ENCODE results near the gene MARCHF3. TPM values are rescaled to one million over a fixed set of nuclear protein-coding genes. Genes with fewer than 3 reads are reported as not detected.

Gene MARCHF3
- total RNA-seq, 4 donors from 2014 or later = 1.9 to 5.3 (median 2.5) TPM

DNA sequence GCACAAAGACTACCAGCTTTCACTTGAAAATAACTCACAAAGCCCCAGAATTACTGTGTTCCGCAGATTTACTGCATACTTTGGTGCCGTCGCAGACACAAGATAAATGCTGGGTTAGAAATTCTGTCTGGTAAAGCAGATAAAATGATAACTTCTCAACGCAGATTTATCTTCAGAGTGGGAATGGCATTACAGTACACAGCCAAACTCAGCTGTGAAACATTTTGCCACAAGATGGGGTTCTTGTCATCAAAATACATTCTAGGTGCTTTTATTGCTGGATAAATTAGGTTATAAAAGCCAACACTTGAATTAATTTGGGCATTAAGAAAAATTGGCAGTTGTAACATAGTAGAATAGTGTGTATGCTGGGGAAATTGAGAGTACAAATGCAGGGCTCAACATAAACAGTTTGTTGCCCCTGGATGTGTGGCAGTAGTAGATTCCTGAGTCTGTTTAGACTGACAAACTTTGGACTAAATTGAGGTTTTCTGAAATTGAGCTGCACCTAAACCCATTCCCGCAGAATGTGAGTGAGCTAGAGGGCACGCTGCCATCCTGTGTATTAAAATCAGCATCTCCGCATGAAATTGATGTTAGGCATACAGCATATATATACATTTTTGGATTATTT is 192.3 kb downstream of the MARCHF3 start:
- Histone ChIP-seq H3K27me3 (no peaks in the 10 kb centered on the region), H3K4me3 (no peak overlapping the region), H3K9me3 (no peaks in the 10 kb centered on the region), H3K27ac (no peak overlapping the region), H3K4me1 (no peaks in the 10 kb centered on the region), H3K36me3 (peaks cover 0 to 26% (median 5%) of the 10 kb centered on the region in 3 donors)
- no peak for DNase-seq
- 78 to 84% methylated on average over 7 of the region's 7 CpGs for WGBS, 2 donors
- no peak for TF ChIP-seq POLR2A (IDR thresholded peaks at IDR 0.05)
- TF ChIP-seq, protein P1, sequence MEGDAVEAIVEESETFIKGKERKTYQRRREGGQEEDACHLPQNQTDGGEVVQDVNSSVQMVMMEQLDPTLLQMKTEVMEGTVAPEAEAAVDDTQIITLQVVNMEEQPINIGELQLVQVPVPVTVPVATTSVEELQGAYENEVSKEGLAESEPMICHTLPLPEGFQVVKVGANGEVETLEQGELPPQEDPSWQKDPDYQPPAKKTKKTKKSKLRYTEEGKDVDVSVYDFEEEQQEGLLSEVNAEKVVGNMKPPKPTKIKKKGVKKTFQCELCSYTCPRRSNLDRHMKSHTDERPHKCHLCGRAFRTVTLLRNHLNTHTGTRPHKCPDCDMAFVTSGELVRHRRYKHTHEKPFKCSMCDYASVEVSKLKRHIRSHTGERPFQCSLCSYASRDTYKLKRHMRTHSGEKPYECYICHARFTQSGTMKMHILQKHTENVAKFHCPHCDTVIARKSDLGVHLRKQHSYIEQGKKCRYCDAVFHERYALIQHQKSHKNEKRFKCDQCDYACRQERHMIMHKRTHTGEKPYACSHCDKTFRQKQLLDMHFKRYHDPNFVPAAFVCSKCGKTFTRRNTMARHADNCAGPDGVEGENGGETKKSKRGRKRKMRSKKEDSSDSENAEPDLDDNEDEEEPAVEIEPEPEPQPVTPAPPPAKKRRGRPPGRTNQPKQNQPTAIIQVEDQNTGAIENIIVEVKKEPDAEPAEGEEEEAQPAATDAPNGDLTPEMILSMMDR (IDR thresholded peaks at IDR 0.05) = peak in 3 of 6 experiments; percentile 11 to 36 (median 11)
- intact Hi-C loops (cut with DNase I) = no loop called here

DNA sequence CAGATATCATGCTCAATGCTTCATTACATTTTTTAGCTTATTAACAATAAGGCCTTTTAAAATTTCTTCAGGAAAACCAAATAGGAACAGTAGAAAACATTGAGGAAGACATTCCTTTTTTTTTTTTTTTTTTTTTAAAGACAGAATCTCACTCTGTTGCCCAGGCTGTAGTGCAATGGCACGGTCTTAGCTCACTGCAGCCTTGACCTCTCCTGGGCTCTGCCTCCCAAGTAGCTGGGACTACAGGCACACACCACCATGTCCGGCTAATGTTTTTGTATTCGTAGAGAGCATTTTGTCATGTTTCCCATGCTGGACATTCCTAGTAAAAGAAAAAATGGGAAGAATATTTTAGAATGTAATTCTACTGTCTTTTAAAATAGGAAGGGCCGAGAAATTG is 193.1 kb downstream of the MARCHF3 start:
- Histone ChIP-seq H3K9me3 (no peaks in the 10 kb centered on the region), H3K4me3 (no peak overlapping the region), H3K36me3 (peaks cover 0 to 34% (median 5%) of the 10 kb centered on the region in 3 donors), H3K4me1 (no peaks in the 10 kb centered on the region), H3K27ac (no peak overlapping the region), H3K27me3 (no peaks in the 10 kb centered on the region)
- TF ChIP-seq, protein P1 (IDR thresholded peaks at IDR 0.05) = no peak
- no peak for TF ChIP-seq POLR2A (IDR thresholded peaks at IDR 0.05)
- DNase-seq = no peak
- intact Hi-C loops (cut with DNase I) = no loop called here
- WGBS, 2 donors = 94 to 96% methylated on average over 4 of the region's 4 CpGs

GRCh38 chr5:126836778-126837177 is 193.6 kb downstream of the MARCHF3 start:
- TF ChIP-seq, protein P1 (IDR thresholded peaks at IDR 0.05) = no peak
- WGBS, 2 donors = 93 to 95% methylated on average over 2 of the region's 2 CpGs
- Histone ChIP-seq H3K27me3 (no peaks in the 10 kb centered on the region), H3K27ac (no peak overlapping the region), H3K4me3 (no peak overlapping the region), H3K9me3 (no peaks in the 10 kb centered on the region), H3K36me3 (peaks cover 0 to 37% (median 5%) of the 10 kb centered on the region in 3 donors), H3K4me1 (no peaks in the 10 kb centered on the region)
- DNase-seq = no peak
- intact Hi-C loops (cut with DNase I) = no loop called here

DNA sequence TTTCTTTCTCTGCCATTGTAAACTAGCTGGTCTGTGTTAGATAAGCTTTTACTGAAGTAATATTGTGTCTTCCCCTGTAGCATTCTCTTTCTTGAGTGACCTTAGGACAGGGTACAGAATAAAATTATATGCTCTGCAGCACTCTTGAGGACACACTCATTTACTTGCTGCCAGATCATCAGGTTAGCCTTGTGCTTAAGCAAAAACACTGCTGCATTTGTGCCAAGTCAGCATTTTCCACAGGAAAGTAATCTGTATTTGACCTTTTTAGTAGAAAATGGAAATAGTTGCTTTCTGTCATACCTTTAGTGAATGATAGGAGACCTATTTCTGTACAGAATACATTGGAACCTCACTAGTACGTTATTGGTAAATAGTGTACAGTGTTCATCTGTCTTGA is 199.2 kb downstream of the MARCHF3 start:
- H3K4me3 ChIP-seq = no peak overlapping the region
- no peak for TF ChIP-seq POLR2A (IDR thresholded peaks at IDR 0.05)
- TF ChIP-seq, protein P1 (IDR thresholded peaks at IDR 0.05) = no peak
- H3K36me3 ChIP-seq = peaks cover 0 to 71% (median 5%) of the 10 kb centered on the region in 3 donors
- no peaks in the 10 kb centered on the region for H3K9me3 ChIP-seq
- peaks cover 0 to 5% (median 4%) of the 10 kb centered on the region in 3 donors for H3K4me1 ChIP-seq
- H3K27ac ChIP-seq = no peak overlapping the region
- intact Hi-C loops (cut with DNase I) = no loop called here
- no peaks in the 10 kb centered on the region for H3K27me3 ChIP-seq
- DNase-seq = no peak
- 41 to 91% methylated on average over 1 of the region's 1 CpG for WGBS, 2 donors

- Histone ChIP-seq H3K27ac (no peak overlapping the region), H3K9me3 (no peaks in the 10 kb centered on the region), H3K4me1 (peaks cover 0 to 5% (median 4%) of the 10 kb centered on the region in 3 donors), H3K4me3 (no peak overlapping the region), H3K27me3 (no peaks in the 10 kb centered on the region), H3K36me3 (peaks cover 0 to 65% (median 5%) of the 10 kb centered on the region in 3 donors)
- WGBS, 2 donors = 88 to 93% methylated on average over 5 of the region's 5 CpGs
- intact Hi-C loops (cut with DNase I) = no loop called here
- TF ChIP-seq POLR2A (IDR thresholded peaks at IDR 0.05) = no peak
- TF ChIP-seq, protein P1 (IDR thresholded peaks at IDR 0.05) = no peak
- DNase-seq = no peak
These were observed 200.3 kb downstream of the MARCHF3 start for GRCh38 chr5:126830061-126830460.
